OCI-LY1 (cell line): ENCODE data around the gene DDX31.

ENCODE experiments used
- H2AFZ ChIP-seq: fragments of 200-600 bp; sonication (generic), shearing (Covaris generic); 2 replicates; pipeline ENCODE4 v1.6.0; 2014; ENCODE audit warnings: antibody characterized with exemption, mild to moderate bottlenecking, low read length
- H3F3A ChIP-seq: fragments of 200-600 bp; sonication (generic), shearing (Covaris generic); 2 replicates; pipeline ENCODE4 v1.6.0; 2014; ENCODE audit warnings: mild to moderate bottlenecking, antibody characterized with exemption, low read length, moderate library complexity; ENCODE audit not compliant: insufficient read depth
- H3K27ac ChIP-seq: fragments of 200-600 bp; sonication (generic); 2 replicates; pipeline ENCODE4 v1.5.1; 2014; ENCODE audit warnings: low read length, mixed run types, mild to moderate bottlenecking, low read depth; ENCODE audit not compliant: poor library complexity, severe bottlenecking
- H3K27me3 ChIP-seq: fragments of 200-600 bp; sonication (generic); 2 replicates; pipeline ENCODE4 v1.6.0; 2014; ENCODE audit warnings: antibody characterized with exemption, mild to moderate bottlenecking, low read length, moderate library complexity; ENCODE audit not compliant: insufficient read depth
- H3K36me3 ChIP-seq: fragments of 200-600 bp; sonication (generic); 2 replicates; pipeline ENCODE4 v1.6.1; 2014; ENCODE audit warnings: mild to moderate bottlenecking, antibody characterized with exemption, low read length, moderate library complexity, mixed read lengths; ENCODE audit not compliant: insufficient read depth
- H3K4me1 ChIP-seq: fragments of 200-600 bp; sonication (generic); 2 replicates; pipeline ENCODE4 v1.5.1; 2014; ENCODE audit warnings: mild to moderate bottlenecking, low read length, moderate library complexity; ENCODE audit not compliant: insufficient read depth, severe bottlenecking
- H3K4me2 ChIP-seq: fragments of 200-600 bp; sonication (generic), shearing (Covaris generic); 2 replicates; pipeline ENCODE4 v1.6.1; 2014; ENCODE audit warnings: low read length
- H3K4me3 ChIP-seq: fragments of 200-600 bp; sonication (generic); 2 replicates; pipeline ENCODE4 v1.5.1; 2014; ENCODE audit warnings: low read length, low read depth, mild to moderate bottlenecking, mixed read lengths; ENCODE audit not compliant: poor library complexity, severe bottlenecking
- H3K79me2 ChIP-seq: fragments of 200-600 bp; shearing (Covaris generic); 2 replicates; pipeline ENCODE4 v1.6.1; 2016; ENCODE audit warnings: mixed run types, low read length, mixed read lengths; ENCODE audit not compliant: insufficient read depth
- H3K9ac ChIP-seq: fragments of 200-600 bp; sonication (generic), shearing (Covaris generic); 2 replicates; pipeline ENCODE4 v1.6.1; 2014; ENCODE audit warnings: mild to moderate bottlenecking, low read length, mixed read lengths
- H3K9me2 ChIP-seq: fragments of 200-600 bp; sonication (generic), shearing (Covaris generic); 2 replicates; pipeline ENCODE4 v1.6.1; 2014; ENCODE audit warnings: low read depth, mild to moderate bottlenecking, low read length, mixed read lengths
- H3K9me3 ChIP-seq: fragments of 200-600 bp; shearing (Covaris generic); 2 replicates; pipeline ENCODE4 v1.6.1; 2014; ENCODE audit warnings: low read length, mixed read lengths
- H4K20me1 ChIP-seq: fragments of 200-600 bp; sonication (generic), shearing (Covaris generic); 2 replicates; pipeline ENCODE4 v1.6.0; 2016; ENCODE audit warnings: mild to moderate bottlenecking, low read length; ENCODE audit not compliant: insufficient read depth
- EZH2 ChIP-seq: fragments of 200-600 bp; sonication (generic), shearing (Covaris generic); IDR thresholded peaks from 2 replicates; pipeline ENCODE4 v1.8.0; 2017; ENCODE audit warnings: borderline replicate concordance, mixed run types, mild to moderate bottlenecking, antibody characterized with exemption, low read length, moderate library complexity, mixed read lengths
- TF ChIP-seq, protein P1 (sequence below): fragments of 200-600 bp; sonication (generic), shearing (Covaris generic); IDR thresholded peaks from 2 replicates; pipeline ENCODE4 v1.5.1; 2017; ENCODE audit warnings: mild to moderate bottlenecking, antibody characterized with exemption, low read length, moderate library complexity, mixed read lengths

Gene DDX31

DNA sequence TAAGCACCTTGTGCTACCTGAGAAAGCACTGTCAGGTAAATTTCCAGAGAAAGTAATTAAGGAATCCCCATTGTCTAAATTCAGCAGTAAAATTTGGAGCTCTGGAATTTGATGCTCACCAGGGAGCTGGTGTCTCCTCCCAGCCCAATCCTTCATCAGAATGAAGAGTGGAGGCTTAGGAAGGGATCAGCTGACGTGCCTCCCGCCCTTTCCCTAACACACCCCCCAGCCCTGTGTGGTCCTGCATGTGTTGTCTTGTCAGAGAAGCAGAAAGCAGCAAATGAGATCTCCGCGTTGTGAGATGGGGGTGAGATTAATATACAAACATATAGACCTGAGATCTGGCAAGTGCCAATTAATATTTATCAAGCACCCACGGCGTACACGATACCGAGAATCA is 114.3 kb downstream of the DDX31 start:
- Histone ChIP-seq H3F3A (no peaks in the 10 kb centered on the region), H4K20me1 (no peaks in the 10 kb centered on the region), H3K4me1 (no peaks in the 10 kb centered on the region), H3K36me3 (no peaks in the 10 kb centered on the region; the same call in 1 of the 2 replicates), H3K27ac (no peak overlapping the region), H3K79me2 (no peaks in the 10 kb centered on the region), H3K9me3 (no peaks in the 10 kb centered on the region), H2AFZ (no peak overlapping the region), H3K9ac (no peak overlapping the region), H3K4me2 (no peak overlapping the region), H3K27me3 (peaks cover 9% of the 10 kb centered on the region; the same call in 1 of the 2 replicates), H3K4me3 (no peak overlapping the region), H3K9me2 (no peaks in the 10 kb centered on the region)
- no peak for TF ChIP-seq EZH2
- TF ChIP-seq, protein P1, sequence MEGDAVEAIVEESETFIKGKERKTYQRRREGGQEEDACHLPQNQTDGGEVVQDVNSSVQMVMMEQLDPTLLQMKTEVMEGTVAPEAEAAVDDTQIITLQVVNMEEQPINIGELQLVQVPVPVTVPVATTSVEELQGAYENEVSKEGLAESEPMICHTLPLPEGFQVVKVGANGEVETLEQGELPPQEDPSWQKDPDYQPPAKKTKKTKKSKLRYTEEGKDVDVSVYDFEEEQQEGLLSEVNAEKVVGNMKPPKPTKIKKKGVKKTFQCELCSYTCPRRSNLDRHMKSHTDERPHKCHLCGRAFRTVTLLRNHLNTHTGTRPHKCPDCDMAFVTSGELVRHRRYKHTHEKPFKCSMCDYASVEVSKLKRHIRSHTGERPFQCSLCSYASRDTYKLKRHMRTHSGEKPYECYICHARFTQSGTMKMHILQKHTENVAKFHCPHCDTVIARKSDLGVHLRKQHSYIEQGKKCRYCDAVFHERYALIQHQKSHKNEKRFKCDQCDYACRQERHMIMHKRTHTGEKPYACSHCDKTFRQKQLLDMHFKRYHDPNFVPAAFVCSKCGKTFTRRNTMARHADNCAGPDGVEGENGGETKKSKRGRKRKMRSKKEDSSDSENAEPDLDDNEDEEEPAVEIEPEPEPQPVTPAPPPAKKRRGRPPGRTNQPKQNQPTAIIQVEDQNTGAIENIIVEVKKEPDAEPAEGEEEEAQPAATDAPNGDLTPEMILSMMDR = no peak

DNA sequence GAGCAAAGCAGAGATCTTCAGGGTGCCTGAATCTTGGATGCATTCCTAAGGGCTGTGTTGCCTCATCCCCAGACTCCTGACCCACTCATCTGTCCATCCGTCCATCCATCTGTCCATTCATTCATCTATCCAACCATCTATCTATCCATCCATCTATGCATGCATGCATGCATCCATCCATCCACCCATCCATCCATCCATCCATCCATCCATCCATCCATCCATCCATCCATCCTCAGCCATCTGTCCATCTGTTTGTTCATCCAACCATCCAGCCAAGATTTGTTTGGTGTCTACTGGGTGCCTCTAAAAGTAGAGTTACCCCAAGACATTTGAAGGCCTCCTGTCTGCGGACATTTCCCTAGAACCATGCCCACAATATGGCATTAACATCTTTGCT is 115.0 kb downstream of the DDX31 start:
- H3K4me3 ChIP-seq = no peak overlapping the region
- no peaks in the 10 kb centered on the region for H4K20me1 ChIP-seq
- no peaks in the 10 kb centered on the region for H3K9me2 ChIP-seq
- H3K9ac ChIP-seq = no peak overlapping the region
- H3K4me2 ChIP-seq = no peak overlapping the region
- H3K4me1 ChIP-seq = peaks cover 7% of the 10 kb centered on the region
- no peak overlapping the region for H3K27ac ChIP-seq
- H3K9me3 ChIP-seq = no peaks in the 10 kb centered on the region
- no peak overlapping the region for H2AFZ ChIP-seq
- H3K27me3 ChIP-seq = peaks cover 4% of the 10 kb centered on the region; the same call in 1 of the 2 replicates
- no peaks in the 10 kb centered on the region for H3K79me2 ChIP-seq
- TF ChIP-seq, protein P1 = no peak
- TF ChIP-seq EZH2 = no peak
- H3F3A ChIP-seq = no peaks in the 10 kb centered on the region
- no peaks in the 10 kb centered on the region; the same call in 1 of the 2 replicates for H3K36me3 ChIP-seq

DNA sequence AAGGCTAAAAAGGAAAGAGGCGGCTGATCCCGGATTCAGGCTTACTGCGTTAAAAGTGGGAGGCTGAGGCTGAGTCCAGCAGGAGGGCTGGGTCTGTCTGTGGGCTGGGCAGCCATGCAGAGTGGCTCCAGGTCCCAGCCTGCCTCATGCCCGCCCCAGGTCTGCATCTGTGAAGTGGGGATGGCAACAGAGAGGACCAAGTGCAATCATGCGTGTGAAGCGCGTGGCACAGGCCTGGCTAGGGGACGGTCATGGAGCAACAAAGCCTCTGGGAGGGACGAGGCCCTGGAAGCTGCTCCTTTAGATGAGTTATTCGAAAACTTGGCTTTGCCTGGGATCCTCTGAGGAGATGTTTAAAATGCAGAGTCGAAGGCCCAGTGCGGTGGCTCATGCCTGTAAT is 117.7 kb downstream of the DDX31 start:
- Histone ChIP-seq H4K20me1 (no peaks in the 10 kb centered on the region), H3K79me2 (no peaks in the 10 kb centered on the region), H3K27ac (no peak overlapping the region), H3F3A (no peaks in the 10 kb centered on the region), H3K4me1 (peaks cover 34% of the 10 kb centered on the region), H3K27me3 (no peaks in the 10 kb centered on the region), H3K9ac (no peak overlapping the region), H2AFZ (no peak overlapping the region), H3K36me3 (no peaks in the 10 kb centered on the region), H3K4me3 (no peak overlapping the region), H3K9me3 (no peaks in the 10 kb centered on the region), H3K4me2 (no peak overlapping the region), H3K9me2 (no peaks in the 10 kb centered on the region)
- TF ChIP-seq EZH2 = no peak
- TF ChIP-seq, protein P1 = no peak
